H54 (cell line): ENCODE measurements around the gene ATP13A1.
"Not testable (repeated sequence)": the region's sequence is repeated elsewhere in the genome, so short reads cannot be mapped to it uniquely, and the experiment has no call there.

ENCODE experiments used
- DNase-seq: peaks from one replicate; pipeline ENCODE4 v3.0.0; 2011; ENCODE audit warnings: low spot score, mixed read lengths; ENCODE audit not compliant: insufficient read length
- FAIRE-seq: peaks from 3 replicates; lab custom pipeline; 2011; peaks lifted over from hg19 to GRCh38; lab: Jason Lieb, UNC
- POLR2A ChIP-seq: IDR thresholded peaks from 2 replicates; pipeline ENCODE4 v1.6.1; 2011; ENCODE audit warnings: low read depth, mild to moderate bottlenecking, low read length

ATP13A1 gene

DNA sequence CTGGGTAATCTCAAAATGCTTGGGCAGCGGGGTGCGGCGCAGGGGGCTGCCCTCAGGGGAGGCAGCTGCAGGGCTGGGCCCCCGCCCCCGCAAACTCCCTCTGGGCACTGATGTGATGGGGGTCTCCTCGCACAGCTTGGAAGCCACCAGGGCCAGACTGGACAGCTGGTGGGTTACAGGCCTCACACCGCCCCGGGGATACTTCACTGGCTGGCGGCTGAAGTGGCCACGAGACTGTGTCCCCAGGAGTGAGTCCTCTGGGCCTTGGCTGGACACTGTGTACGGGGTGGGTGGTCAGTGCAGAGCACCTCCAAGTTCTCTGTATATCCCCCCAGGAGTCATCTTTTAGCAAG lies 33.4 kb downstream of the ATP13A1 start:
- FAIRE-seq, result no peak
- TF ChIP-seq POLR2A, result no peak
- no peak for DNase-seq

DNA sequence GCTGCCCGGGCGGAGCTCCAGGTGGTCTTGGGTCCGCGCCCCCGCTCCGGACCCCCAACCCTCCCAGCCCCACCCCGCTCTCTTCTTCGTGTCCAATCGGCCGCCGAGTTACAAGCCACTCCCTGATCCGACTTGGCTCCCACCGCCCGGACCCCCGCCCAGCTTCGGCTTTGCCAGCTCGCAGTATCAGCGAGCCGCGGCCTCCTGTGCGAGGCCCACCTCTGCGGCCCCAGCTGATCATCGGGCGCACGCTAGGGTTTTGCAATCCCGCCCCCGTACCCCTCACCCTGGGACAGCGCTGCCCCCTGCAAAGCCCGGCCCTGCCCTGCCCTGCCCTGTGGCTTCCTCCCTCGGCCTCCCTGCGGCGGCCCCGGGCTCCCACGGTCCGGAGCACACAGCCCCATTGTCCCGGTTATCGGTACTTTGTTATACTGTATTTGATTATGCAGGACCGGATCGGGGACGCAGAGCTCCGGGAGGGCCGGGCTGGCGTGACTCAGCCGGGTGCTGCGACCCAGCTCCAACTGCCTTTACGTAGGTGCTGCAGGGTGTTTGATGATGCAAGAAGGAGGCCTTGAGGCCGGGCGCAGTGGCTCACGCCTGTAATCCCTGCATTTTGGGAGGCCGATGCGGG lies 34.9 kb downstream of the ATP13A1 start:
- TF ChIP-seq POLR2A, result no peak
- DNase-seq (no peak), FAIRE-seq (no peak)

DNA sequence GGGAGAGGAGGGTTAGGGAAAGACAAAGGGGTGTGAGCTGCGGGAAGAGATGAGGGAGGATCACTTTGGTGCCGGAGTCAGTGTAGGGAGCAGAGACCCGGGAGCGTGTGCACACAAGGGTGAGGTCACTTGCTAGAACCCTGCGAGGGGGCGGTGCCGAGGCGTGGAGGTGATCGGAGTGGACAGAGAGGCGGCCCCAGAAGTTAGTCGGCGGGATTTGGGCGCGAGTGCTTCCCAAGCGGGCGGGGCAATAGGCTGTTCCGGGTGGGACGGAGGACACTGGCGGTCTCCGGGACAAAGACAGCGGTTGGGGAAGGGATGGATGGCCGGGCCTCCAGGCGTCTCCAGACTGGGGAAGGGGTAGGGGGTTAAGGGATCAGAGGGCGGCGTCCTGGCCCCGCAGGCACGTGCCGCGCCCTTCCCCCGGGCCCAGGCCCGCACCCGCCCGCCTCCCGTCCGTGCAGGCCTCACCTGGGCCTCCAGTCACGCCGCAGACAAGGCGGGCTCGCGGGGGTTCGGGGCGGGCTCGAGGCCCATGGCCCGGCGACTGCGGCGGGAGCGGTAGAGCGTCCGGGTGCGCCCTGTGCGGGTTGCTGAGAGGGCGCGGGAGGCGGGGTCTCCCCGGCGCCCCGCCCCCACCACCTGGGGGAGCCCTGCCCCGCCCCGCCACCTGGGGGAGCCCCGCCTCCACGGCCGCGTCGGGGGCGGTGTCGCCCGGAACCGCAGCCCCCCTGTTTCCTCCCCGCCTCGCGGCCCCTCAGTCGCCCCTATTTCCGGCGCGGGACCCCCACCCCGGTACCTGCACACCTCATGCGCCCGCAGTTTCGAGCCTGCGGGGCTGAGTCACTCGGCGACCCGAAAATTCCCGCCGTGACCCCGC lies 35.6 kb downstream of the ATP13A1 start, which contains the start of gene LPAR2:
TSS of gene LPAR2 (minus strand) at position 600 of the 880 bp plus-strand sequence. CDS start 945 bp downstream, outside the sequence.
- DNase-seq, result no peak
- TF ChIP-seq POLR2A, result no peak
- no peak for FAIRE-seq

DNA sequence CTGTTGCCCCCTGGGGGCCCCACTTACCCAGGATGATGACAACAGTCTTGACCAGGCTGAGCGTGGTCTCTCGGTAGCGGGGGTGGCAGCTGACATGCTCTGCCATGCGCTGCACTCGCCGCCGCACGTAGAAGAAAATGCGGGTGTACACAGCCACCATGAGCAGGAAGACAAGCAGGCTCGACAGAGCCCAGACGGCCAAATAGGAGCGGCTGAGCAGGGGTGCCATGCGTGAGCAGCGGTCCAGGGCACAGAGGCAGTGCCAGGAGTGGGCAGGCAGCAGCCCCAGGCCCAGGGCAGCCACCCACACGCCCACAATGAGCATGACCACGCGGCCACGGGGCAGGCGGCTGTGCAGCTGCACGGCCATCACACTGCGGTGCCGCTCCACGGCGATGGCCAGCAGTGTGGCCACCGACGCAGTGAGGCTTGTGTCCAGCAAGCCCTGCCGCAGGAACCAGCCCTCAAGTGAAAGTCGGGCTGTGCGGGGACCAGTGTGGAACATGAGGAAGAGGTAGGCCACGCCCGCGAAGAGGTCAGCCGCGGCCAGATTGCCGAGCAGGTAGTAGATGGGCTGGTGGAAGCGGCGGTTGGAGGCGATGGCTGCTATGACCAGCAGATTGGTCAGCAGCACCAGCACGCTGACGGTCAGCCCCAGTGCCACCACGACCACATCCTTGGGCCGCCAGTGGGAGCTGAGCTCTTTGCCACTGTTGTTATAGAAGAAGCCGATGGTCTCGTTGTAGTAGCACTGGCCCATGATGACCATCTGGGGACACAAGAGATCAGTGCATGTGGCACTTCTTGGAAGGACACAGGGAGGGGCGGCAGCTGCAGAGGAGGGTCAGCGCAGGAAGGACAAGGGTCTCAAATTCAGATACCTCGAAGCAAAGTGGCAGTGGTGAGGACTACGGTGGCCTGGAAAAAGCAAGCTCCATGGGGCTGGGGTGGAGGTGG lies 36.7 kb downstream of the ATP13A1 start:
- no peak for TF ChIP-seq POLR2A
- FAIRE-seq (no peak), DNase-seq (no peak)

DNA sequence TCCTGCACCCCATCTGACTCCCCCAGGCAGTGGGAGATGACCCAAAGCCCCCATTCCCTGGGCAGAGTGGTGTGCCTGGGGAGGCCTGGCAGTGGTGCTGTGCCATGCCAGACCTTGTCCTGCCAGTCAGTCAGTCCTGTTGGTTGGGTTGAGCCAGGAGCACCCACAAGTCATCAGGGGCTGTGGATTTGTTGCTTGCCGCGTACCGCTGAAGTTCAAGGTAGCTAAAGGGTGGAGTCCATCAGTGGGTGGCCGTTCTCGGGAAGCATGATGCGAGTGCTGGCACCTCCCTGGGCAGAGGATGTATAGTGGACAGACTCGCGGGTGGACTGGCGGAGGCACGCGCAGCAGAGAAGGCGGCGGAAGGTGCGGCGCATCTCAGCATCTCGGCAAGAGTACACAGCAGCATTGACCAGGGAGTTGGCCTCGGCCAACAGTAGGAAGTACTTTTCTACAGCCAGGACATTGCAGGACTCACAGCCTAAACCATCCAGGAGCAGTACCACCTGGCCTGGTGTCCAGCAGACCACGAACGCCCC lies 39.4 kb downstream of the ATP13A1 start:
- DNase-seq (no peak), FAIRE-seq (no peak)
- no peak for TF ChIP-seq POLR2A

DNA sequence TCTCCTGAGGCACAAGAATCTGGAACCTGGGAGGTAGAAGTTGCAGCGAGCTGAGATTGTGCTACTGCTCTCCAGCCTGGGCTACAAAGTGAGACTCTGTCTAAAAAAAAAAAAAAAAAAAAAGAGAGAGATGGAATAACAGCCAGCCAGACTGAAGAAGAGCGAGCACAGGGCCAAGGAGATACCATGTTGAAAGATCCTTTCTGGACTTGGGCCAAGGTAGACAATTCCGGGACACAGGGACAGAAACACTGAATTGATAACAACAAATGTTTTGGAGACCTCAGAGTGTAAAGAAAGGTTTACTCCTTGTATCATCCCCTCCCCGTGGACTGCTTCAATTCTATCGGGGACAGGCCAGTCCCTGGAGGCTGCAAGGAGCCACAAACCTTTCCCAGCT lies 40.1 kb downstream of the ATP13A1 start:
- FAIRE-seq, result no peak
- TF ChIP-seq POLR2A, result no peak
- DNase-seq, result no peak

DNA sequence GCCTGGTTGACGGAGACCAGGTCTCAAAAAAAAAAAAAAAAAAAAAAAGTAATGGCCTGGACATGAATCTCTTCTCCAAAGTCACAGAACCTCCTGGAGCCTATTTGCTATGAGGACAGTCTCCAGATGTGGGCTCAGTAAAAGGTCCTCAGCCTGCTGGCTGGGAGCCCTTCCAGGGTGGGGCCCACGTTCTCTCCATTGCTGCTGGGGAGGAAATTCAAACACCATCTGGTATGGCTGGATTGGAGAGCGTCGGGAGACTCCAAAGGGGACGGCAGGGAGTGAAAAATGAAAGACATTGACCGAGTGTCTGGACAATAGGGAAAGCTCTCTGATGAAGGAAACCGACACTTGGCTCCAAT lies 43.6 kb downstream of the ATP13A1 start:
- no peak for DNase-seq
- no peak for FAIRE-seq
- no peak for TF ChIP-seq POLR2A

DNA sequence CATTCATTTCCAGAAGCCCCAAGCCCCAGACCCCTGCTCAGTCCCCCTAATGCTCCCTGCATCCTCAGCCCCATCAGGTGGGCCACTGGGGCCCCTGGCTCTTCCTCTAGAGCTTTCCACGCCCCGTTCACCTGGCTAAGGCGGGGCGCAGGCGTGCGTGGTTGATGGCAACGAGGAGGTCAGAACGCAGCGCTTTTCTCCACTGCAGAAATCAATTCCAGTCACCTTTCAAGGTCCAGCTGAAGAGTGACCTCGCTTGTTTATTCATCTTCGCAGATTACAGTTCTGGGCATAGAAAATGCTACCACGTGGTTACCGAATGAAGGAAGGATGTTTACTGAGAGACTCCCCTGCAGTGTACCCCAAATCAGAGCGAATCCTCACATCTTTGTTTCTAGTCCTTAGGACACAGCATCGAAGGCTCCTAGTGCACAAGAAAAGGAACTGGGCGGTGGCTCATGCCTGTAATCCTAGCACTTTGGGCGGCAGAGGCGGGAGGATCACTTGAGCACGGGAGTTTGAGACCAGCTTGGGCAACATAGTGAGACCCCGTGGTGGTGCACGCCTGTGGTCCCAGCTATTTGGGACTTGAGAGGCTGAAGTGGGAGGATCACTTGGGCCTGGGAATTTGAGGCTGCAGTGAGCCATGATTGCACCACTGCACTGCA lies 44.2 kb downstream of the ATP13A1 start:
- no peak for FAIRE-seq
- no peak for DNase-seq
- TF ChIP-seq POLR2A, result no peak

DNA sequence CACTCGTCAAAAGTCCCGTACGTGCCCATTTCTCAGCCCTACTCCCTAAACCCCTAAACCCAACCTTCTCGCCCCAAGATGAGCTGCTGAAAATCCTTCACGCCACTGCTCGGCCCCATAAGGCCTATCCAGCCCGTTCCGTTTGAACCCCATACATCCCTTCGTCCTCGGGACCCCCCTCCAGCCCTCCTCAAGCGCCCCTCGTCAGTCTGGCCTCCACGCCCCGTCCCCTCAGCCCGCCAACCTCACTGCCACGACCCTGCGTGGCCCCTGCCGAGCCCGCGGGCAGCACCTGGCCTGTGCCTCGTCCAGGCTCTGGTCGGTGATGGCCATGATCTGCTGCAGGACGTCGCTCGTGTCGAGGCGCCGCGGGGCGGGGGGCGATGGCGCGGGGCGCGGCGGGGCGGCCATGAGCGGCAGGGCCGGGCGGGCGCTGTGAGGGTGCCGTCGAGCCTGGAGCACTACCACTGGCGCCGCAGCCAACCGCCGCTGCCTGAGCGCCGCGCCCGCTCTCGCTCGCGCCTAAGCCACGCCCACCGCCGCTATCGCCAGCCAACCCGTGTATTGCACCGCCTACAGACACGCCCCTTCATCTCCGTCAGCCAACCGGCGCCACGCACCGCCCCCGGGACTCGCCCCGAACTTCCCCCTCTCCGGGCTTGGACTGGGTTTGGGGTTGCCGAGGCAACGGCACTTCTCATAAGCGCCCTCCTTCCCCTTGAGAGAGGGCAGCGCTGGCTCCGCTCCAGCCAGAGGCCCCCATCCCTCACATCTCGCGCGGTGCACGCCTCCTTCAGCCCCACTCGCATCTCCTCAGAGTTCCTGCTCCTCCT lies 45.0 kb downstream of the ATP13A1 start, which contains the start of gene PBX4:
TSS of gene PBX4 (minus strand) at position 469 of the 833 bp plus-strand sequence. CDS start at position 411, 58 bp downstream.
- peak; percentile 52 for FAIRE-seq
- DNase-seq, result peak; percentile 95
- peak; percentile 88 for TF ChIP-seq POLR2A

DNA sequence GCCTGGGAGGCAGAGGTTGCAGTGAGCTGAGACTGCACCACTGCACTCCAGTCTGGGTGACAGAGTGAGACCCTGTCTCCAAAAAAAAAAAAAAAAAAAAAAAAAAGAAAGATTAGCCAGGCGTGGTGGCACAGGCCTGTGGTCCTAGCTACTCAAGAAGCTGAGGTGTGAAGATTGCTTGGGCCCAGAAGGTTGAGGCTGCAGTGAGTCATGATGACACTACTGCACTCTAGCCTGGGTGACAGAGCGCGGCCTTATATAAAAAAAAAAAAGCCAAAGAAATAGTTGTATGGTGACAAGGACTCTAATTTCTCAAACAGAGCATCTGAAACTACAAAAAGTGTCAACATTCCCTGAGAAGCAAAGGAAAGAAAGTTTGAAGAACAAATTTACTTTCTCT lies 48.4 kb downstream of the ATP13A1 start:
- DNase-seq, result no peak
- no peak for FAIRE-seq
- no peak for TF ChIP-seq POLR2A

DNA sequence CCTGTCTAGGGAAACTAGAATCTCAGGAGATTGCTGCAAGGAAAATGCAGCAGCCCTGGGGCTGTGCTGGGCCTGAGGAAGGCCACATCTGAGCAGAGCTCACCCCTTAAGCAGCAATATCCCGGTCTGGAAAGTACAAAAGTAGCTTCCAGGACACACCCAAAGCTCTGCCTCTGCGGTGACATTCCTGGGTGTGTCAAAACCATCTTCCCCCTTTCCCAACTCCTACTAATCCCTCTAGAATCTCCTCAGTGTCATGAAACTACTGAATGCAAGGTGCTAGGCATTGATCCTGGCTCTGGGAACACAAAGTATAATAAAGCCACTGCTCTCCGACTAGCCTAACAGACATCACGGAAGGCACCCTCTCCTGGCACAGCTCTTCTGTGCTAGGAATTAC lies 50.0 kb downstream of the ATP13A1 start:
- no peak for TF ChIP-seq POLR2A
- FAIRE-seq (no peak), DNase-seq (no peak)

DNA sequence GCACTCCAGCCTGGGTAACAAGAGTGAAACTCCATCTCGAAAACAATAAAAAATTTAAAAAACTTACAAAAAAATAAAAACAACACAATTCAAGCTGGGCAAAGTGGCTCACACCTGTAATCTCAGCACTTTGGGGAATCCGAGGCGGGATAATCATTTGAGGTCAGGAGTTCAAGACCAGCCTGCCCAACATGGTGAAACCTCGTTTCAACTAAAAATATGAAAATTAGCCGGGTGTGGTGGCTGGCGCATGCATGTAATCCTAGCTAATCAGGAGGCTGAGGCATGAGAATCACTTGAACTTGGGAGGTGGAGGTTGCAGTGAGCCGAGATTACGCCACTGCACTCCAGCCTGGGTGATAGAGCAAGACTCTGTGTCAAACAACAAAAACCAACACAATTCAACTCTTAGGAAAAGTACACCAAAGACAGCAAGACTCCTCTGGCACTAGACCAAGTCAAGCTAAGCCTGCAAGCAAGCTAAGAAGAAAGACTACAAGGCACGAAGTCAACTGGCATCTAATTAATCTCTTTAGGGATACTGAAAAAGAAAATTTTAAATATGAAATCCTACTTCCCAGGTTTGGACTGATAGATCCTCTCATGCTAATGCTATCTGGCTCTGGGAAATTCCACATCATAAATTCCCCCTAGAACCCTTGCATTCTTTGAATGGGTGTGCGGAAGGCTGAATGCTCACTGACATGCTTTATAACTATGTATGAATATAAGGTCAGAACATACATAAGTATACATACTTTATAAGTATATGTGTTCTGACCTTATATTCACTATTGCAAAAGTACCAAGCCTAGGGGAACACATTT lies 52.9 kb downstream of the ATP13A1 start:
- FAIRE-seq (no peak), DNase-seq (no peak)

DNA sequence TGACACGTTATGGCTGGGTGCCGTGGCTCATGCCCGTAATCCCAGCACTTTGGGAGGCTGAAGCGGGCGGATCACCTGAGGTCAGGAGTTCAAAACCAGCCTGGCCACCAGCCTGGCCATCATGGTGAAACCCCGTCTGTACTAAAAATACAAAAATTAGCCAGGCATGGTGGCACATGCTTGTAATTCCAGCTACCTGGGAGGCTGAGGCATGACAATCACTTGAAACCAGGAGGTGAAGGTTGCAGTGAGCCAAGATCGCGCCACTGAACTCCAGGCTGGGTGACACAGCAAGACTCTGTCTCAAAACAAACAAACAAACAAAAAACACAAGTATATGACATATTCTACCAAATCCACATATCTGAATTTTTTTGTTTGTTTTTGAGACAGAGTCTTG lies 56.8 kb downstream of the ATP13A1 start:
- not testable (repeated sequence) for DNase-seq, FAIRE-seq

More for the DNA sequence above, 52.9 kb downstream of the ATP13A1 start:
- no peak for TF ChIP-seq POLR2A
